ENCODE results near the gene CDH2.

DNA sequence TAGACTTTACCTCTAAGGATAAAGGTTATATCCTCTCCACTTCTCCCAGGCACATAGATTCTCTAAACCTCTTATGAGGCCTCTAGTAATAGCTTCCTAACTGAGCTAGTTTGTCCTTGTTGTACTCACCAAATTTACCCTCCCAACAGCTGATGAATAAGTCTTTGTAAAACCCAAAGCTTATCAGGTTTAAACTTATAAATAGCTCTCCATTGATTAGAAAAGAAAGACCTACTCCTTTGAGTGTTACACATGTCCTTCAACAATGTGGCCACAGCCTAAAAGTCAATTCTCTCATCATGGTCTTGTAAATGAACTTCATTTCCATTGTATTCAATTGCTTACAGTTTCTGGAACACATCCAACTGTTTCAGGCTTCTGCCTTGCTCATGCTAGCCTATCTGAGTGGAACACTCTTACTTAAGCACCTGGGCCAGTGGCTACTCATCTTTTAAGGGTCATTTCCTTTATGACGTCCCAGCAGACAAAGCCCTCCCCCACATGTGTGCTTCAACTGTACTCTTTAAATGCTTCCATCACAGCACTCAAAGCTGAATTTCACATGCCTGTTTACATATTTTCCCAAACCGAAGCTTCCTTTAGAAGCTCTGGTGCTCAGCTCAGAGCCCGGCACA lies 131.6 kb downstream of the CDH2 start:
- TF ChIP-seq SUZ12 (IDR thresholded peaks at IDR 0.05; ENCODE audit: extremely low read depth, insufficient read depth, insufficient read length) (no peak), YY1 (IDR thresholded peaks at IDR 0.05; ENCODE audit: insufficient read depth, insufficient read length) (no peak)

All from NT2/D1 (cell line).